NCI-H345 (cell line): ENCODE data around the gene LRRC49.
"Not testable (repeated sequence)": the region's sequence is repeated elsewhere in the genome, so short reads cannot be mapped to it uniquely, and the experiment has no call there.

Source experiments
- DNase-seq: peaks from one replicate; lab custom pipeline; 2025; lab: John Stamatoyannopoulos, UW

Gene LRRC49

DNA sequence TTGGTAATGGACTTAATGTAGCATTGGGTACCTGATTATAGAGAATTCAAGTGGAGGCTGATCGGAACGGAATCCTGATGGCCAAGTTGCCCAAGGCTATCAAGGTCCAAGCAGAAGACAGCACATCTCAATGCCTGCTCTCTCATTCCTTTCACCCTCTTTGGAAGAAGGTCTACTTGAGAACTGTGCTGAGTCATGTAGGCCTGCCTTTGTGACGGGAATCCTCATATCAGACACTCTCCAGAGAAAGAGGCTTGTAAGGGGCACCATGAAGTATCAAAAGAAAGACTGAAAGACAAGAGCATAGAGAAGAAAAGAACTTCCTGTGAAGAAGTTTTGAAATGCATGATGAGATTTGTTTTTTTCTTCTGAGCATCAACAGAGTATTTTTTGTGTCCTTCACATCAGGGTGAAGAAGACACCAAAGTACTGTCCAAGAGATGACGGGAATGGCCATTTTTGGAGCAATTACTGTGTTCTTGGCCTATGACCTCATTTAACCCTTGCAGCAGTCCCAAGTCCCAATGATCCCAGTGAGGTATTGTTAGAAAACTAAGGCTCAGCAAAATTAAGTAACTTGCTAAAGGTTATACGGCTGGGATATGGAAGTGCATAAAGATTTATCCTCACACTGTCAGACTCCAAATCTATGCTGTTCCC lies 25.5 kb upstream of the LRRC49 start:
- DNase-seq, result no peak

DNA sequence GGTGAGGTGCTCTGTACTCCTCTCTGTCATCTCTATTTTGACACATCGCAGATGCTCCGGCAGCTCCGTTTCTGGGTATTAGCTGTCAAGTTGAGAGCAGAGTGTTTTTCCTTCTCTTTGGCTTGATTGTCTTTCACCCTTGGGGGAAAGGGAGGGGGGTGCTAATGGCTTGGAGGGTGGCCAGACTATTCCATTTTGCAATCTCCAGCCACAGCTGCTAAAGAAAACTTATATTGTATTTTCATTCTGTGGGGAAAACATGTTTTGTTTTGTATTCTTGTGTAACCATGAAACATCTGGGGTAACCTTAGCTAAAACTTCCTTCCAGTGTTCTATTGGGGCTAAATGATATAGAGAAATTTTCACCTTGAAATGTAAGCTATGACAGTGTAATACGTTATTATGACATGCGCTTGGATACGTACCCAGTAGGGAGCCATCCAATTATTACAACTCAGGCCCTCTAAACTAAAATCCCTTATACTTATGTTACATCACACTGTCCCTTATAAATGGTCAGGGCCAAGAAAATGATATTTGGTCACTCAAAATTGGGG lies 24.6 kb upstream of the LRRC49 start:
- DNase-seq, result no peak

DNA sequence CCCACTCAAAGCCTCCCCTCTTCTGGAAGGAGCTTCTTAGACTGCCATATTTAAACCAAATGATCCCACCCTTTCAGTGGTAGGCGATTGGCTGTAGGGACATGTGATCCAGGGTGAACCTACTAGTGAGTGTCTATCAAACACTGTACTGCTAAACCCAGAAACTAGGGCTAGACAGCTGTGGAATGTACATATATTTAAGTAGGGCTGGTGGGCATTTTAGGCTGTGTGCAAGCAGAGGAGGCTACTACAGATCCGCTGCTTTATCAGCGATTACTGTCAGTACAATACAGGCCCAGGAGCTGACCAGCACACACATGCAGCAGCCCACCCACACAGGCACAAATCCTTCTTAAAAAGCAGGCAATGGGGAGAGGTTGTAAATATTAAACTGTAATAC lies 23.3 kb upstream of the LRRC49 start:
- no peak for DNase-seq

DNA sequence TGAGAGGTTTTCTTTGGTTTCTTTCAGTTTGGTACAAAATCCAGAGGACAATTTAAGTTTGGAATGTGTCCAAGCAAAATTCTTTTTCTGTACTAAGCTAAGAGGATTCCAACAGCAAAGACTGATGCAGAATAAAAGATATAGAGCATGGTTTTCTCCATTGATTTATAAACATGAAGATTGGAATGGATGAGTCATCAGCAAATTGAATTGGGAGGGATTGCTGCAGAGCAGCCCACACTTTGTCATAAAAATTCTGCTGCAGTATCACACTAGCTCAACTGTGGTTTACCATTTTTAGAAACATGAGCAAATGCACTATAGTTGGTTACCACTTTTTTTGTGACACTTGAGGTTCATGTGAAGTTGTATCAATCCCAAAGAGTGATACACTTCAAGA lies 22.6 kb upstream of the LRRC49 start:
- no peak for DNase-seq

DNA sequence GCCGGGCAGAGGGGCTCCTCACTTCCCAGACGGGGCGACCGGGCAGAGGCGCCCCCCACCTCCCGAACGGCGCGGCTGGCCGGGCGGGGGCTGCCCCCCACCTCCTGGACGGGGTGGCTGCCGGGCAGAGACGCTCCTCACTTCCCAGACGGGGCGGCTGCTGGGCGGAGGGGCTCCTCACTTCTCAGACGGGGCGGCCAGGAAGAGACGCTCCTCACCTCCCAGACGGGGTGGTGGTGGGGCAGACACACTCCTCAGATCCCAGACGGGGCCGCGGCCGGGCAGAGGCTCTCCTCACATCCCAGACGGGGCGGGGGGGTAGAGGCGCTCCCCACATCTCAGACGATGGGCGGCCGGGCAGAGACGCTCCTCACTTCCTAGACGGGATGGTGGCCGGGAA lies 21.1 kb upstream of the LRRC49 start:
- DNase-seq, result not testable (repeated sequence)

DNA sequence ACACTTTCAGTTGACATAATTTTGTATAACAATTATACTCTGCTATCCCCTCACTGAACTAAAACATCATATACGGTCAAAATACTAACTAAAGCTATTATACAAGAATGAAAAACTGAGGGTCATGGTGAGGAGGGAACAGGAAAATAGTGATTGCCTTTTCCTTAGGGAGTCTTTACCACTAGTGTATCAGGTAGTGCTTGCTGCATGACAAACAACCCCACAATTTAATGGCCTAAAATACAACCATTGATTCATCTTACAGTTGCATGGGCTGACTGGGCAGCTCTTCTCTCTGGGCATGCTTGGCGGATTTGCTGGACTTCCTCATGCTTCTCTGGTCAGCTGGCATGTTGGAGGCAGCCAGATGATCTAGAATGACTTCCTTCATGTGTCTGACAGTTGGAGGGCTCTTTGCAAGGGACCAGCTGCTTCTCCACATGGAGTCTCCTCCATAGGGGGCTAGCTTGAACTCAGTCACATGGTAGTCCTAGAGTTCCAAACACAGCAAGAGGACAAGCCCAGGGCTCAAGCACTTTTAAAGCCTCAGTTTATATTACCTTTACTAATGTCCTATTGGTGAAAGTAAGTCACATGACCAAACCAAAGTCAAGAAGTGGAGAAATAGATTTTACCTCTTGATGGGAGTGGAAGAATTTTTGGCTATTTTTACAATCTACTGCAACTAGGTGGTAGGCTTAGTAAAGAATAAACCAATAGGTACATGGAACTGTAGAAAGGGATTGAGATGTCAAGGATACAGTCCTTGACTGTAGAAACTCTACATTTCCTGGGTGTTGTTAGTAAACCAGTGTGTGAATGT lies 19.2 kb upstream of the LRRC49 start:
- no peak for DNase-seq

DNA sequence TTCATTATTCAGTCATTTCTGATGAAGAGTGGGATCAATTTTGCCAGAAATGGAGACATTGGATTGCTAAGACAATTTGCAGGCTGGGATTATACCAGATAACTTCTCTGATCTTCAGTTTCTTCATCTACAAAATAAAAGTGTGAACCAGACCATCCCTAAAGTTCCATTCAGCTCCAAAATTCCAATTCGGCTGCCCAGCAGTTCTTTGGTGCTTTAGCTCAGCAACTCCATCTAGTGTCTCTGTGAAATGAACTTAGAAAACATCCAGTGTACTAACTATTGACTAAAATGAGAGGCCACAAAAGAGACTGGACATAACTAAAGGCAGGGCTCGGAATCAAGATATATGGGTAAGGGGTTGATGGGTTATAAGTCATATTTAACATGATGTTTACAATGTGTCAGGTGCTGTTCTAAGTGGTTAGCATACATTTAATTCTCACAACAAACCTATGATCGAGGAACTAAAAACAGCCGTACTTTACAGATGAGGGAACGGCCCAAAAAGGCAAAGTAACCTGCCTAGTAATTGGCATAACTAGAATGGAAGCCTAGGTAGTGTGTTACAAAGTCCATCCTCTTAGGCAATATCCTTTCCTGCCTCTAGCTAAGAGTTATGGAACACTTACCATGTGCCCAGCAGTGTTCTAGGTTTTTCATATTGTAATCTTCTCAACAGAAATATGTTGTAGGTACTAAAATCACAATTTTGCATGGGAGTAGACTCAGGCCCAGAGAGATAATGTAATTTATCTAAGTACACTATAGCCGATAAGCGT lies 17.4 kb upstream of the LRRC49 start:
- DNase-seq, result no peak

DNA sequence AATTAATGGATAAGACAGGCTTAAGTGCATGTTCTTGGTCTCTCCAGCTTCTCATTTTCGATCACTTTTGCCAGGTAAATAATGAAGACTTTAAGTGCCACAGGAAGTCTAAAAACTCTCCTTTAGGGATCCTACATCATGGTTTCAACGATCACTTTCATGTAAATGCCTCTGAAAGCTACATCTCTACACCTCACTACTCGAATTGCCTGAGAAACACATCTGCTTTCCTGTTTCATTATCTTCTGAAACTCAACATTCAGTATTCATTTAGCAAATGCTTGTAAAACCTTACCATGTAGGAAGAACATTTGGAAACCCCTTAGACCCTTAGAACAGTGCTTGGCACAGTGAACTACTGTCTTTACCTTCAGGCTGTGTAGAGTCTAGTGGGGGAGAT lies 16.6 kb upstream of the LRRC49 start:
- no peak for DNase-seq

DNA sequence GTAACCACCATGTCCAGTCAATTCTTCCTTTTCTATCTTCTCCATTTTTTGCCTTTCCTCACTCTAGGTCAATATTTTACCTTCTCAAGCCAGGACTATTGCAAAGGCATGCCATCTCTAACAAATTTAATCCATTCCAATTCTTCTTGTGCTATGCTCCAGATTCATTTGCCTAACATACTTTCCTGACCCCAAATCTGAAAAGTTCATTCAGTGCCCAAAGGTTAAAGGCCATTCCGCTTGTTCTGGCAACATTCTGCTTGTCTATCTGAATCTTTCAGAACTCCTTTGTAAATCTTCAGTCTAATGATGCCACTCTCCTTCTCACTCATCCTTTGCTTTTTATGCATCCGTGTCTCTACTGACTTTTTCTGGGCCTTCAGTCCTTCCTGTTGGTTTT lies 15.9 kb upstream of the LRRC49 start:
- no peak for DNase-seq

DNA sequence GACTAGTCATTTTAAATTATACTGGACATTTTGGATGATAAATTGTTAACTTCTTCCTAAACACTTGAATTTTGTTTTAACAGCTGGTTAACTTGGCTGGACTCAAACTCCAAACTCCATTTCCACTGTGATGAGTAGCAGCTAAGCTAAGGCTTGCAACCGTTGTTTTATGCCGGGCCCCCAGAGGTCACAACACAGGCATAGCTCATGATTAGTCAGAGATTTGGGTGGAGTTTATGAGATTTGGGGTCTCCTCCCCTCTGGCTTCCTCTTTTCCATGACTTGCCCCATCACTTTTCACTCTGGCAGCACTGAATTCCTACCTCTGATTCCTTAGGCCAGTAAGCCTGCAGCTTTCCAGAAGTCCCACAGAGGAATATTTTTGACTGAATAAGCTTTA lies 13.2 kb upstream of the LRRC49 start:
- no peak for DNase-seq

DNA sequence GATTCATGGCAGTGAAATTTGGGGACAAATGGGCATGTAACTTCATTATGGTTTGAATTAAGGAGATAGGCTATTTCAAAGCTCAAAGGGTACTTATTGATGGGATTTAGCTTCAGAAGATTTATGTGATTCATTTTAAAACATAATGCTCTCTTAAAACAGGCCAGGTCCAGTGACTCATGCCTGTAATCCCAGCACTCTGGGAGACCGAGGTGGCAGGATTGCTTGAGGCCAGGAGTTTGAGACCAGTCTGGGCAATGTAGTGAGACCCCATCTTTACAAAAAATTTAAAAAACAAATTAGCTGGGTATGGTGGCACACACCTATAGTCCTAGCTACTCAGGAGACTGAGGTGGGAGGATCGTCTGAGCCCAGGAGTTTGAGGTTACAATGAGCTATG lies 11.8 kb upstream of the LRRC49 start:
- no peak for DNase-seq

DNA sequence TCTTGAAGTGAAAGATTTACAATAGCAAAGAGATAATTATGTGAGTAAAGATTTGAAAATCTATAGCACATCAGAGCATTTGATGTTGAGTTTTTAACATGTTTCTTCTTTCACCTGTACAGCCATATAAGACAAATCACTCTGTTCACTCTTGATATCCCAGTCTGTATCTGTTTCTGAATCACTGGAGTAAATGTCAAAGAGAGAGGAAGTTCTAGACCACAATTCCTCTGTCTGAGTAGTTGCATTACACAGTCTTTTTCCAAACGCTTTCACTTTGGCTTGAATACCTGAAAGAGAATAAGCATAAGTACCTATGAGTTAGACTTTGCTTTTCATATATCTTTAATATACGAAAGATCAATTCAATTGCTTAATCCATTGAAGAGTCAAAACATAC lies 10.3 kb upstream of the LRRC49 start:
- DNase-seq, result no peak

DNA sequence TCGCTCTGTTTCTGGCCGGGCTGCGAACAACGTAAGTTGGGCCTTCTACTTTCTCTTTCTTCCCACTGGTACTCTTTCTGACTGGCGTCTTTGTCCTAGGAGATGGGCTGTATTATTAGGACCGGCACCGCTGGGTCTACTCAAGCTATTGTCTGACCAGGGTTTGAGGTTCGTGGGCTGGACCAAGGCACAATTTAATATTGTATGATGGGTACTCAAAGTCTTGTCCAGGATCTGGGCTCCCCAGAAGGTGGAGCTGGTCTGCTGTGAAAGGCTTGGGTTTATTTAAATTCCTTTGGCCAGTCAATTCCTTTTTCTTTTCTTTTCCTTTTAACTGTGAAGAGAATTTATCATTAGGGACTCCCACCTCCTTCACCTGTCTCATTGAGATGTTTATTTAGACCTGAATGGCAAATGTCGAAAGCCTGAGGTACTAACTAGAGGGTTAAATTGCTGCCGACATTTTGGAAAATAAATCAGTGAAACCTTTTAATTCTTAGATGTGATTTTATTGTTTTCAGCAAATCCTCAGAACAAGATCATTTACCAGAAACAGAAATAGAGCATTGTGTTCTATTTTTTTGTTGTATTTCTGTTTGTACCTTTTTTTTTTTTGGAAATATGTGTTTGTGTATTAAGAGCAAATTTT lies 410 bp downstream of the LRRC49 start:
- peak; percentile 43 for DNase-seq

DNA sequence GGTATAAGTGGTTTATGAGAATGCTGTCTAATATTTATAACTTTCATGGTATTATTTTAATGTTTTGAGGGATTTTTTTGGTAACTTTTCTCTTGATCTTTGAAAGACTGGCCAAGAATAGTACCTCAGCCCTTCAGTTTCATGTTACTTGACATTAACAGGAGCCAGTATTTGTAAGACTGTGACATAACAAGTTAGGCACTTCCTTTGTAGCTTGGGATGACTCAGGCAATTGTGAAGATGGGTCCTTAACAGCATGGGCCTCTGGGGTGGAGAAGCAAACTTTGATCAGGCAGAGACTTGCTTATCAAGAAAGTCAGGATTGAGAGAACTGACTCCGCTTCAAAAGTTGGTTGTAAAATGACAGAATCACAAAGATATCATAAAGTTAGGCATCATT lies 9.5 kb downstream of the LRRC49 start:
- DNase-seq, result no peak

DNA sequence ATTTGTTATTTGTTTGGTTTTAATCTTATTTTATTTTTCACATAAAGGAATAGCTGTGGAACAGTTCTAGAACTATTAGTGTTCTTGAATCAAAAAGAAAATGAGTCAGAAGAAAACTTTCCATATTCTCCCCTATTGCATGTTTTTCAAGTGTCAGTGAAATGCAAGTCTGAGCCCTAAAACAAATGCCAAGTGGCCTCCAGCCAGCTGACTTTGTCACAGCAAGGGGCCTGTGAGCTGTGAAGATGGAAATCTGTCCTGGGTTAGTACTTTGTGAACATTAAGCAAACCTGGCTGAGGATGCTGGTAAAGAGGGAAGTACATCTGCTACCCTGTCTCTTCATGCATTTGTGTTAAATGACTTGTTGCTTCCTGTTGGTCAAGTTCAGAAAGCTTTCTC lies 14.2 kb downstream of the LRRC49 start:
- DNase-seq, result no peak

DNA sequence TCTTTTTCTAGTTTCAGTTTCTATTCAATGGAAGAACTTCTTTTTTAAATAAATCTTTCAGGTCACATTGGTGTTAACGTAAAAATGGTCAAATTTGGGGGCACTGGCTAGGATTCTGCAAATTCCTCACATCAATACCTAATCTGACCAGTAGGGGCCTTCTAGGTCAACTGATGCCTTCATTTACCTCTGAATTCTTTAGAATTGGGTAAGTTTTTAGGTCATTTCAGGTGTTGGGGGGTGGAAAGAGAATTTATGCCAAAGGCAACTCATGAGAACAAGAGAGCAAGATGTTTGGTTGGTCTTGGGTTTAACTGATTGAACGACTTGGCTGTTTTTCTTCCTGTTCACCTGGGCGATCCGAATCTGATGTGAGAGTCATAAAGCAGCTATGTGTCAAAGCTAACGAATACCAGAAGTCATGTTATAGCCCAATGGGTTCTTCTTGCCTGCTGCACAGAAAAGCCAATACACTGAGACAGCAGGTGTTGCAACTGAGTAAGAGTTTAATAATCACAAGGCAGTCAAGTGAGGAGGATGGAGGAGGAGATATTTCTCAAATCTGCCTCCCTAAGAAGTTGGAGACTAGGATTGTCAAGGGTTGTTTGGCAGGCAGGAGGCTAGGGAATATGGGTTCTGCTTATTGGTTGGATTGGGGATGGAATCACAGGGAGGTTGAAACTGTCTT lies 15.3 kb downstream of the LRRC49 start:
- DNase-seq, result no peak

DNA sequence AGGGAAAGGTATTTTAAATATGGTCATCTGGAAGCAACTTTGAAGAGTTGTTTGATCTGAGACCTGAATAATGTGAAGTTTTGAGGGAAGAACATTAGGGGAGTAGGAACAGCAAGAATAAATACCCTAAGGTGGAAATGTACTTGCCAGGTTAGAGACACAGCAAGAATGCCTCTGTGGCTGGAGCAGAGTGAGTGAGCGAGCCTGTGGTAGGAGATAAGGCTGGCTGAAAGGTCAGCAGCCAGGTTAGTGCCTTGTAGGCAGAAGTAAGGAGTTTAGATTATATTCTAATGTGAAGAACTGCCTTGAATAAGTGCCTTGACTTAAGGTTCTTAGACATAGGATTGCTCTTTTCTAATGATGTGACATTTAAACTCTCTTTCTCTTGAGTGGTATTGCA lies 18.3 kb downstream of the LRRC49 start:
- DNase-seq, result no peak

DNA sequence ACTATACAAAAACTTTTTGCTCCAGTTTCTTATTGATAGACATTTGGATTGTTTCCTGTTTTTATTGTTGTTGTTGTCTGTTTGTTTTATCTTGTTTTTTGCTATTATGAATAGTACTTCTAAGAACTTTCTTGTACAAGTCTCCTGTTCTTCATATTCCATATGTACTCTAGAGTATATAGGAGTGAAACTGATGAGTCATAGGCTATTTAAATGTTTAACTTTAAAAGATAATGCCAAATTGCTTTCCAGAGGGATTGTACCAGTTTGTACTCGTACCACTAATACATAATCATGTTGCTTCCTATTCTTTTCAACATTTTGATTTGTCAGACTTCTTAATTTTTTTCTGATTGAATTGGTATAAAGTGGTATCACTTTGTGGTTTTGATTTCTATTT lies 19.6 kb downstream of the LRRC49 start:
- no peak for DNase-seq

DNA sequence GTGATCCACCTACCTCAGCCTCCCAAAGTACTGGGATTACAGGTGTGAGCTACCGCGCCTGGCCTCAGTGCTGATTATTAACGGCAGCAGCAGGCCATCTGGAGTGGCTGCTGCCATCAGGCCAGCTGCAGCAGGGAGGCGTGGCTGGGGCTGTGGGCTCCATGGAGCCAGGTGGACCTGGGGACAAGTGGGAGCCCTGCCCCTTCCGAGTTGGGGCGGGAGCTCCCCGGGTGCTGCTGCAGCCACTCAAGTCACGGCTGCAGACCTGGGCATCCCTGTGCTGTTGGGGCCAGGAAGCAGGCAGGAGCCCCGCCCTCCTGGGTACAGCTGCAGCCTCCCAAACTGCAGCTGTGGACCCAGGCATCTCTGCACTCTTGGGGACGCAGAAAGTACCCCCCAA lies 23.9 kb downstream of the LRRC49 start:
- no peak for DNase-seq

DNA sequence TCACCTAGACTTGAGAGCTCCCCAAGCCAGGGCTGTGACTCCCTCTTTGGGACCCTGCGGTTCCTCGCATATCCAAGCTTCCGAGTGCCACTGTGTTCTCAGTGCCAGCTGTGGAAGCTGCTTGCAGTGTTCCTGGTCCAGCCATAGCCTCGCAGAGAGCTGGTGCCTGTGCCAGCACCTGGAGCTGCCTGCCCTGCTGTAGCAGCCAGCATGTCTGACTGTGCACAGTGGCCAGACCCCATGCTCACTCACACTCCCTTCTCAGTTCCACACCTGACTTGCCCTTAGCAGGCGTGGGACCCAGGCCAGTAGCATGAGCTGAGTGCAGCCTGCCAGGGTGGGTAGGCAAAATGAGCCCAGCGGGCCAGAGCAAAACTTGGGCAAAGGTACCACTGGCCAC lies 25.3 kb downstream of the LRRC49 start:
- DNase-seq, result no peak

DNA sequence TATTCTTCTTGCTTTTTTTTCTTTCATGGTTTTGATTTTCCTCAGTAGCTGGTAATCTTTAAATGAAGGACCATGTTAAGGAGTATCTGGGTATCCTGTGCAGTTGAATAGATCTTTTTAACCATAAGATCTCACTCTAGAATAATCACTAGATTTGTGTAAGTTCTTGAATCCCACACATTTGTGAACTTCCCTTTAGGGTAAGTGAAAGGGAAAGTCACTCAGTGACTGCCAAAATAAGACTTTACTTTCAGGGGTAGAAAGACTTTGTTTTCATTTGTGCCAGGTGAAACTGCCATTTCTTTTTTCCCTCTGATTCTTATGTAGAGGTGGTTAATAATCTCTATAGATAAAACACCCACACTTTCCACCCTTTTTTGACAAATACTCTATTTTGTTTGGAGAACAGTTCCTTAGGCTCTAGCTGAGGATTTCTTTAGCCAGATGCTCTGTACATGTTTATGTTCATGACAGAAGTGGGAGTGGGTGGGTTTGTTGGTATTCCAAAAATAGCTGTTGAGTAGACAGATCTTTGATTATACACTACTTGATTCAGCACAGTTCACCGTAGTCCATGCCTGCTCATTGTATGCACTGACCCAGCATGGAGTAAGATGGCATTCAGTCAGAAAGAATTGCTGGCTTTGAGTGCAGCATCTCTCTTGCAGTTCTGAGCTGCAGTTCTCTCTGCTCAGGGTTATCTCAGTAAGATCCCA lies 28.5 kb downstream of the LRRC49 start:
- DNase-seq, result no peak
